WERI-Rb-1 (cell line): ENCODE measurements around the gene SNX25.
"Not testable (repeated sequence)": the region's sequence is repeated elsewhere in the genome, so short reads cannot be mapped to it uniquely, and the experiment has no call there.

Experiments
- DNase-seq: peaks from one replicate; pipeline ENCODE4 v3.0.0-alpha.2; 2020
- H3K27ac ChIP-seq: fragments of 250-450 bp; sonication (Bioruptor Pico); 2 replicates; pipeline ENCODE4 v1.5.1; 2020; ENCODE audit warnings: mild to moderate bottlenecking, moderate library complexity
- H3K27me3 ChIP-seq: fragments of 250-450 bp; sonication (Bioruptor Pico); 2 replicates; pipeline ENCODE4 v1.5.1; 2021; ENCODE audit warnings: mild to moderate bottlenecking, low read depth, moderate library complexity; ENCODE audit not compliant: insufficient read depth, severe bottlenecking
- H3K36me3 ChIP-seq: fragments of 250-450 bp; sonication (Bioruptor Pico); 2 replicates; pipeline ENCODE4 v1.5.1; 2020; ENCODE audit warnings: mild to moderate bottlenecking, moderate library complexity
- H3K4me3 ChIP-seq: 2 replicates; pipeline ENCODE4 v1.5.1; 2011; ENCODE audit warnings: low read depth, mild to moderate bottlenecking, control low read depth, low read length
- H3K9me3 ChIP-seq: fragments of 250-450 bp; sonication (Bioruptor Pico); 2 replicates; pipeline ENCODE4 v1.5.1; 2021; ENCODE audit warnings: mild to moderate bottlenecking, moderate library complexity; ENCODE audit not compliant: severe bottlenecking
- TF ChIP-seq, protein P1 (sequence below): IDR thresholded peaks from 2 replicates; pipeline ENCODE4 v1.5.1; 2011; ENCODE audit warnings: low read depth, mild to moderate bottlenecking, control low read depth, inconsistent platforms, low read length

The SNX25 gene

DNA sequence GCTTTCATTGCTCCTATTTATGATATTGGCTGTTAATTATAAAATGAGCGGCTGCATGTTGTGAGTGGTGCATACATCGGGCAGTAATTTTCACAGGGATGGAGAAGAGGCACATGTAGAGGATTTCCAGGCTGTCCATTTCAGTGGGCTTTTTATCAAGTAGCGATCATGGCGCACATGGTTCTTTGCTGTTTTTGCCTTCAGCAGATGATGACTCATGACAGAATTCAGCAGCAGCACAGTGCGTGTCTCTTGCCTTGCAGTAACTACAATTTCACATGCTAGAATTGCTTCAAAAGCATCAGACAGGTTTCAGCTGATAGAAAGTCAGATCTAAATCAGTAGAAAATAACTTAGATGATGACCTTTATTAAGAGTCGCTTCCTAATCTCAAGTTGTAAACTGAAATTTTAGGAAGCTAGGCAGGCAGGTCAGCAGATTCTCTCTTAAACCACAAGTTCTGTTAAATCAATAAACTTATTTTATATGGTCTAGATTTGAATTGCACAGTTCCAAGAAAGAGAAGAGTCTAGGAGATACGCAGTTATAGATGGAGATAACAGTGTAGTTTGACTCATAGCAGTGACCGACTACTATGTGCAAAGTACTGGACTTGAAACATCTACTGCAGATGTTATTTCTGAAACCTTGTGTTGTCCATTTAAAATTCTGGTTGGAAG, 150.5 kb downstream of the SNX25 start:
- no peaks in the 10 kb centered on the region for H3K36me3 ChIP-seq
- no peak overlapping the region for H3K4me3 ChIP-seq
- no peaks in the 10 kb centered on the region for H3K9me3 ChIP-seq
- H3K27me3 ChIP-seq, result no peaks in the 10 kb centered on the region
- no peak overlapping the region for H3K27ac ChIP-seq
- no peak for DNase-seq
- TF ChIP-seq, protein P1, sequence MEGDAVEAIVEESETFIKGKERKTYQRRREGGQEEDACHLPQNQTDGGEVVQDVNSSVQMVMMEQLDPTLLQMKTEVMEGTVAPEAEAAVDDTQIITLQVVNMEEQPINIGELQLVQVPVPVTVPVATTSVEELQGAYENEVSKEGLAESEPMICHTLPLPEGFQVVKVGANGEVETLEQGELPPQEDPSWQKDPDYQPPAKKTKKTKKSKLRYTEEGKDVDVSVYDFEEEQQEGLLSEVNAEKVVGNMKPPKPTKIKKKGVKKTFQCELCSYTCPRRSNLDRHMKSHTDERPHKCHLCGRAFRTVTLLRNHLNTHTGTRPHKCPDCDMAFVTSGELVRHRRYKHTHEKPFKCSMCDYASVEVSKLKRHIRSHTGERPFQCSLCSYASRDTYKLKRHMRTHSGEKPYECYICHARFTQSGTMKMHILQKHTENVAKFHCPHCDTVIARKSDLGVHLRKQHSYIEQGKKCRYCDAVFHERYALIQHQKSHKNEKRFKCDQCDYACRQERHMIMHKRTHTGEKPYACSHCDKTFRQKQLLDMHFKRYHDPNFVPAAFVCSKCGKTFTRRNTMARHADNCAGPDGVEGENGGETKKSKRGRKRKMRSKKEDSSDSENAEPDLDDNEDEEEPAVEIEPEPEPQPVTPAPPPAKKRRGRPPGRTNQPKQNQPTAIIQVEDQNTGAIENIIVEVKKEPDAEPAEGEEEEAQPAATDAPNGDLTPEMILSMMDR, result no peak

DNA sequence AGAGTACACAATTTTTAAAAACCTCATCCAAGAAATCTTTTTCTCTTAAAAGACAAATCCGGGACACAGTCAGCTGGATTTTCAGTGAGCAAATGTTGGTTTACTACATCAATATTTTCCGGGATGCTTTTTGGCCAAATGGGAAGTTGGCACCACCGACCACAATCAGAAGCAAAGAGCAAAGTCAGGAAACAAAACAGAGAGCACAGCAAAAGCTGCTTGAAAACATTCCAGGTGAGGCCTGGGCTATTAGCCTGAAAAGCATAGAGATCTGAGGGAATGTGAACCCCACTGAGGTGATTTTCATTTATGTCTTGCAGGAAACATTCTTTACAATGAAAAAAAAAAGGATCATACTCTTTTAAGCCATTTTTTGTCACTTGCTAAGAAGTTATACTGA, 152.5 kb downstream of the SNX25 start:
- H3K27me3 ChIP-seq, result no peaks in the 10 kb centered on the region
- TF ChIP-seq, protein P1, result no peak
- H3K9me3 ChIP-seq, result no peaks in the 10 kb centered on the region
- H3K4me3 ChIP-seq, result no peak overlapping the region
- no peak overlapping the region for H3K27ac ChIP-seq
- DNase-seq, result no peak
- H3K36me3 ChIP-seq, result no peaks in the 10 kb centered on the region

DNA sequence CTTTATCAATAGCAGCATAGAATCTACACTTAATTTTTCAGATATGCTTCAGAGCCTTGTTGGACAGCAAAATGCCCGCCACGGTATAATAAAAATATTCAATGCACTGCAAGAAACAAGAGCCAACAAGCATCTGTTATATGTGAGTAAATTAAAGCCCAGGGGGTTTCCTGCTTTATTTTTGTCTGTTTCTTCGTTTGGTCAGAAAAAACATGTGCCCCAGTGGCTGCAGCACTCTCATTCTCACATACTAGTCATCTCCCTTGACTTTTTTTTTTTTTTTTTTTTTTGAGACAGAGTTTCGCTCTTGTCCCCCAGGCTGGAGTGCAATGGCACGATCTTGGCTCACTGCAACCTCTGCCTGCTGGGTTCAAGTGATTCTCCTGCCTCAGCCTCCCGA, 153.2 kb downstream of the SNX25 start:
- H3K4me3 ChIP-seq, H3K27me3 ChIP-seq, H3K27ac ChIP-seq, DNase-seq, H3K36me3 ChIP-seq, H3K9me3 ChIP-seq: not testable (repeated sequence)

DNA sequence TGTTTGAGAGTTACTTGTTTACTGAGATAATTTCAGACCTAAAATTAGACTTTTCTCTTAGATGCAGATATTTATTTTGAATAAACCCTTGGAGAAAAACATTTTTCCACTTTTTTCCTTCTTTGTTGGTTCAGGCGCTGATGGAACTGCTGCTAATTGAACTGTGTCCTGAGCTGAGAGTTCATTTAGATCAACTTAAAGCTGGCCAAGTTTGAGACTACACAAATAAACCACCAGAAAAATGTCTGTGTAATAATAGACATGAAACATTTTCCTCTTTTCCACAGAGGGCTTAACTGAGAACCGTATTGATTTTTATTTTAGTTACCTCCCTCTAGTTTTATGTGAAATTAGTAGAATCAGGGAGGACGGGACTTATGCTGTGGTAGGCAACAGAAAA, 153.9 kb downstream of the SNX25 start:
- Histone ChIP-seq H3K9me3 (no peaks in the 10 kb centered on the region), H3K27ac (no peak overlapping the region), H3K4me3 (no peak overlapping the region), H3K36me3 (no peaks in the 10 kb centered on the region), H3K27me3 (no peaks in the 10 kb centered on the region)
- TF ChIP-seq, protein P1, result no peak
- no peak for DNase-seq

DNA sequence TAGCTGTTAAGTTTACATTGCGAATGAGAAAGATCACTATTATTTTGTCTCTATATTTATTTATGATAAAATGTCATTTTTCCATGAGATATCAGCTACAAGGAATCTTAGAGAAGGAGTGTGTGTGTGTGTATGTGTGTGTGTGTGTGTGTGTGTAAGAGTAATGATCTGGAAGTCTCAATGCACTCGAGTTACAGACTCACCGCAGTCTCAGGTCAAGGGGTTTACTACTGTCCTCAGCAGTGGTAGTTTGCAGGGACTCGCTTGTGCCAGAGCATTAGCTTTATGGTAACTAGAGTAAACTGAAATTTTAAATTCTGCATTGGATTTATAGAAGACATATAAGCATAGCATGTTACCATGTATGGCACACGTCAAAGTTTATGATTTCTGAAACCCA, 155.5 kb downstream of the SNX25 start:
- no peaks in the 10 kb centered on the region for H3K9me3 ChIP-seq
- DNase-seq, result no peak
- H3K36me3 ChIP-seq, result no peaks in the 10 kb centered on the region
- TF ChIP-seq, protein P1, result no peak
- no peak overlapping the region for H3K4me3 ChIP-seq
- no peaks in the 10 kb centered on the region for H3K27me3 ChIP-seq
- no peak overlapping the region for H3K27ac ChIP-seq

DNA sequence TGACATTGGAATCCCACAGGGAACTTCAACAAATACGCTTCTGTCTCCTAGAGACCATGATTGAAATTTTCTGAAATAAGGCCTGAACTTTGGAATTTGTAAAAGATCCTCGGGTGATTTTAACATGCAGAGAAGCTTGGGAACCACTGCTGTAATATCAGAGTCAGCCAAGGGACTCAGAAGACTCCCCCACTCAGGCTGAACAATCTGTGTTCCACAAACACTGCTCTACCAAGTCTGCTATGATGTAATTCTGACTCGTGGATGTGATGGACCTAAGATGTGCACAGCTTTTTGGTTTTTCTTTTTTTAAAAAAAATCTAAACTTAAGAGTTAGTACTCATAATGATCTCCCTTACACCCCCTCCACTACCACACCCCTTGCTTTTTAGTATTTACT, 160.3 kb downstream of the SNX25 start:
- Histone ChIP-seq H3K4me3 (no peak overlapping the region), H3K27me3 (no peaks in the 10 kb centered on the region), H3K9me3 (no peaks in the 10 kb centered on the region), H3K36me3 (no peaks in the 10 kb centered on the region), H3K27ac (no peak overlapping the region)
- TF ChIP-seq, protein P1, result no peak
- no peak for DNase-seq
